Omental fat pad (tissue), 4 donors: ENCODE measurements around the gene SH2B3. TPM values are rescaled to one million over a fixed set of nuclear protein-coding genes. Genes with fewer than 3 reads are reported as not detected.

ENCODE experiments used
- ATAC-seq: fragments of 150-250 bp; one replicate; pipeline ENCODE4 v1.9.1; 2016; ENCODE audit warnings: mild to moderate bottlenecking, moderate library complexity; ENCODE audit not compliant: low FRiP score
- DNase-seq: peaks from one replicate; pipeline ENCODE4 v3.0.0-alpha.2; 2019; ENCODE audit warnings: low spot score
- CTCF ChIP-seq, 3 donors: fragments of 450-650 bp; IDR thresholded peaks; one replicate each; pipeline ENCODE4 v1.5.1; 2016 to 2017; ENCODE audit warnings: antibody characterized with exemption in 3 of 3, mild to moderate bottlenecking in 3 of 3, moderate library complexity in 2 of 3
- total RNA-seq, 4 donors: library from RNA; depleted of rRNA; stranded (reverse); fragments of >200 nt; gene quantifications; one replicate each; pipeline ENCODE4 v1.1.0, GENCODE V29; 2016

SH2B3 gene
- total RNA-seq, 4 donors from 2014 or later = 30.4 to 64.6 (median 48.3) TPM

- DNase-seq (no peak), ATAC-seq (no peak)
- TF ChIP-seq CTCF (IDR thresholded peaks at IDR 0.05) = no peak
Measured at GRCh38 chr12:111417290-111417689, 11.6 kb downstream of the SH2B3 start.

GRCh38 chr12:111417784-111418593 is 12.3 kb downstream of the SH2B3 start:
- ATAC-seq = no peak
- no peak for TF ChIP-seq CTCF (IDR thresholded peaks at IDR 0.05)
- no peak for DNase-seq

GRCh38 chr12:111418594-111418880 is 12.8 kb downstream of the SH2B3 start:
- ATAC-seq = no peak
- no peak for DNase-seq
- TF ChIP-seq CTCF (IDR thresholded peaks at IDR 0.05) = no peak

GRCh38 chr12:111419784-111420183 is 14.1 kb downstream of the SH2B3 start:
- DNase-seq = no peak
- no peak for ATAC-seq
- no peak for TF ChIP-seq CTCF (IDR thresholded peaks at IDR 0.05)

GRCh38 chr12:111420494-111420893 is 14.8 kb downstream of the SH2B3 start:
- no peak for TF ChIP-seq CTCF (IDR thresholded peaks at IDR 0.05)
- no peak for DNase-seq
- no peak for ATAC-seq

- no peak for DNase-seq
Measured at GRCh38 chr12:111424189-111424792, 18.6 kb downstream of the SH2B3 start.

More at GRCh38 chr12:111424189-111424792, 18.6 kb downstream of the SH2B3 start:
- TF ChIP-seq CTCF (IDR thresholded peaks at IDR 0.05) = no peak
- no peak for ATAC-seq
